T follicular helper cell (primary cell): ENCODE data around the gene PSMB7.

Source experiments
- DNase-seq: peaks from one replicate; pipeline ENCODE4 v3.0.0-alpha.2; 2020; ENCODE audit warnings: low read depth
- total RNA-seq, 2 experiments: gene quantifications; one replicate each; lab custom pipeline; 2026; lab: John Stamatoyannopoulos, UW

The PSMB7 gene
- 63.2 to 141 reads per million in 2 experiments for total RNA-seq

DNA sequence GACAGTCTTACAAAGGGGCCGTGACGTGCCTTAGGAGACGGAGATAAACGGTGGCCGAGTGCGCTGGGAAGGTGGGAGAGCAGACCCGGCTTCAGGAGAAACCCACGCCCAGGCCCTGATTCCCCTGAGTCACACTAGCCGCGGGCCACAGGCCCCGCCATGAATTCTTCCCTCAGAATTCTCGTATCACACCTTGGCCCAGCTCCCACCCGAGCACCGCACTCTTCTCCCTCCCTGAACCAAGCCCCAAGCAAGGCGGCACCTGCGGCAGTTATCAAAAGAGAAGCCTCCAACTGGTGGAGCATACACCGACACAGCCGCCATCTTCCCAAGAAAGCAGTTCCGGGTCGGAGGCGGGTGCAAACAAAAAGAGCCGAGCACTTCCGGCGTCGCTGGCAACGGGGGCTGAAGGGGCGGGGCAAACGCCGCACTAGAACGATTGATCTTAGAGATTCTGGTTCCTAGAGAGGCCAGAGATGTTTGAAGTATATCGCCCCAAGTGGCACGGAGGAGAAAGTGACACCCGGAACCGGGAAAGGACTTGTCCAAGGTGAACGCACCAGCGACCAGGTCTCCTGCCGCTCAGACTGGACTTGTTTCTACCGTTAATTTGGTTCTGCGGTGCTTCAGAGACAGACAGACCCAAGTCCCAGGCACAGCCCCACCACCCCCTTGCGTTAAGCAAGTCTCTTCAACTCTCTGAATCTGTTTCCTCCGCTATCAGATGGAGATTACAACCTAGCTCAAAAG lies at the start of gene PSMB7:
TSS of gene PSMB7 (minus strand) at position 341 of the 750 bp plus-strand sequence. CDS start at position 324, 17 bp downstream.
- DNase-seq = peak; percentile 96

DNA sequence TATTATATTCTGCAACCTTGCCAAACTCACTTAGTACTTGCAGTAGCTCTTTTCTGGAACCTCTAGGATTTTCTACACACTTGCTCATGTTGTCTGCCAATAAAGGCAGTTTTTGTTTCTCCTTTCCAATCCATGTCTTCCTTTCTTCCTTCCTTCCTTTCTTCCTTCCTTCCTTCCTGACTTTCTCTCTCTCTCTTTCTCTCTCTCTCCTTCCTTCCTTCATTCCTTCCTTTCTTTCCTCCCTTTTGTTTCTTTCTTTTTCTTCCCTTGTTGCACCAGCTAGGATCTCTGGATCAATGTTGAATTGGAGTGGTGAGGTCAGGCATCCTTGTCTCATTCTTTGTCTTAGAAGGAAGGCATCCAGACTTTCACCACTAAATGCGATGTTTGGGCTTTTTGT lies 47.5 kb upstream of the PSMB7 start:
- no peak for DNase-seq

DNA sequence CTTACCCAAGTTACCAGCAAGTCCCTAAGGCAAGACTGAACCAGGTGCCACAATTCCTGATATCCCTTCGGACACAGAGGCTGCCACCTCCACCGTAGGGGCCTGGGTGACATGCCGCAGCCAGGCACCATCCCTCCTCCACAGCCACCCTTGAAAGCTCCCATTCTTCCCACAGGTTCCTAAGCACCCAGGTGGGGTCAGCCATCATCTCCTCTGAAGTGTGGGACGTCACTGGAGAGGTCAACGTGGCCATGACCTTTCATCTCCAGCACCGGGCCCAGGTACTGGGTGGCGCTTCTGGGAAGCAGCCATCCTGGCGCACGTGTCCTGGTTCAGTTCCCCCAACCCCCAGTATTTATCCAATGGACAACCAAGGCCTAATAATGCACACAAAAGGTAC lies 43.2 kb upstream of the PSMB7 start:
- no peak for DNase-seq

DNA sequence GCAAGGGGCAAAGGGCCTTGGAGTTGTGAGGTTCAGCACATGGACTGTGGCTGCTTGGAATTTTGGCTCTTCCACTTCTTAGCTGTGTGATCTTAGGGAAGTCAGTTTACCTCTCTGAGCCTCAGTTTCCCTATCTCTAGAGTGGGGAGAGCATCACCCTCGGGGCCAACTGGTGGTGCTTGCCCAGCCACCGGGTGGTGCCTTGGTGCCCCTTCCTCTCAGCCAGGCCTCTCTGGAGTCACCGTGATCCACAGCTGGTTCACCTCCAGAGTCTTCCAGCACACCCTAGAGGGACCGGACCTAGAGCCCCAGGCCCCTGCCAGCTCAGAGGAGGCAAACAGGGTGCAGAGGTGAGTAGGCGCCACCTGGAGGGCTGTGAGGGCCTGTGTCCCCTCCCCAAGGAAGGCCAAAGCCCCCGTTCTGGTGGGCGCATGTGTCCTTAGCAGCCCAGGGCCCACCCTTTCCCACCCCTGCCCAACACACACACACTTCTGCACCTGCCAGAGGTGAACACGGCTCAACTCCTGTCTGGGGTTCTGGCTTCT lies 42.7 kb upstream of the PSMB7 start:
- DNase-seq = no peak

DNA sequence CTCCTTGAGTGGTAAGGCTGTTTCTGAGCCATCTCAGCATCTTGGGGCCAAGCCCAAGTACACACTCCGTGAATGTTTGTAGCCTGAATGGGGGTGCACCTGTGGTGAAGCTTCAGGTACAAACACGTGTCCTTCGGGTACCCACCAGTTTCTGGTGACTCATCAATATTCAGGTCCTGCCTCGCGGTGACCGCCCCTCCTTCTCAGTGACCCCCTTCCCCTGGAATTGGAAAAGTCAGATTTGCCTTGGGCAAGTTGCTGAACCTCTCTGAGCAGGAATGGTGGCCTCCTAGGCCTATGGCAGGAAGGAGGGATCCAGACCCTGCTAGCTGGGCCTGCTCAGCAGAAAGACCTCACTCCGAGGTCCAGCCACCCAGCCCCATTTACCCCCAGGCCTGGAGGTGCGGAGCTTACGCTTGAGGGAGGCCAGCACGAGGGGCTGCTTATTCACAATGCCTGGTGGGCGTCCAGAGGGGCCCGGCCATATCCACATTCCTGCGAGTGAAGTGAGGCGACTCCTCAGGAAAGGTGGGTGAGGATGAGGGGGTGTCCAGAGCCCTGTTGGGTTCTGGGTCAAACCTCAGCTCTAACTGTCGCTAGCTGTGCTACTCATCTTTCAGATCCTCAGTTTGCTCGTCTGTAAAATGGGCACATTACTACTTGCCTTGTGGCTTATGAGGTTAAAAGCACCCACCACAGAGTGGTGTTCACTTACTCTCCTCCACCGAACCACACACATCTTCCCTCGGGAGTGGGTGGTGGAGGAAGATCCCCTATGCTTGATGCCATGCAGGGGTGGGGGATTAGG lies 42.0 kb upstream of the PSMB7 start:
- no peak for DNase-seq

DNA sequence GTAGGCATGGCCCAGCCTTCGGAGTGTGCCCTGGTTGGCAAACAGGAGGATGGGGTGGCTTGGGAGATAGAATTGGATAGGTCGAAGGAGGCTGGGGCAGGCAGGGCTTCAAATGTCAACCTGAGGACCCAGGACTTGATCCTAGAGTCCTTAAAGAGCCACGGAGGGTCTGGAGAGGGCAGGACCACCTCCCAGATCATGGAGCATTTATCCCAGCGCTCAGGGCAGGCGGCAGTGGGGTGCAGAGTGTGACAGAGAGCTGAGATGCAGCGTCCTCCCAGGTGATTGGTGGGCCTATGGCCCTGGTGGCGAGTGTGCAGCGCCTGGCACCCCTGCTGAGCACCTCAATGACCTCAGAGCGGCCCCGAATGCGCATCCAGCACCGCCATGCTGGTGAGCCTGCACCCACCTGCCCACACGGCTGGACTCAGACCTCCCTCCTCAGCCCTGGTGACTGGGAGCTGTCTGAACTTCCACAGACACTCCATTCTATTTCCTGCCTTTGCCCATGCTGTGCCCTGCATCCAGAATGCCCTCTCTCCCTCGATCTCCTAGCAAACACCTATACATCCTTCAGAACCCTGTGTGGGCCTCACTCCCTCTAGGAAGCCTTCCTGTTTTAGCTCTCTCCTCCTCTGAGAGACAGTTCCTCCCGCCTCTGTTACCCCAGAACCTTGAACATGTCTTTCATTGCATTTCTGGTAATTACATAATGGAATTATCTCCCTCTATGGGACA lies 41.3 kb upstream of the PSMB7 start:
- no peak for DNase-seq

DNA sequence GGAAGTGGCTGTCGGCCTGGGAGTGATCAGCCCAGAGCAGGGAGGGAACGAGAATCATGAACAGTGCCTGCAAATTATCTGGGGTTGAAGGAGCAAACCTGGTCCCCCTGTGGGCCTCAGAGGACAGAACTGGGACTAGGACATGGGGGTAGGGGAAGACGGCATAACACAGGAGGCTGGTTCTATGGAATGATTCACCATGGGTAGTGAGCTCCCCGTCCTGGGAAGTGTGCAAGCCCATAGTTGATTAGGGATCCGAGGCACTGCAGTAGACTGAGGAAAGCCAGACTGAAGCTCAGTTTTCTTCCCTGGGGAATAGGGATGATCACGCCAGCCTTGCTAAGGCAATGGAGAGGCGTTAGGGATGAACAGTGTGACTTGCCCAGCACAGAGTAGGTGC lies 40.6 kb upstream of the PSMB7 start:
- no peak for DNase-seq

DNA sequence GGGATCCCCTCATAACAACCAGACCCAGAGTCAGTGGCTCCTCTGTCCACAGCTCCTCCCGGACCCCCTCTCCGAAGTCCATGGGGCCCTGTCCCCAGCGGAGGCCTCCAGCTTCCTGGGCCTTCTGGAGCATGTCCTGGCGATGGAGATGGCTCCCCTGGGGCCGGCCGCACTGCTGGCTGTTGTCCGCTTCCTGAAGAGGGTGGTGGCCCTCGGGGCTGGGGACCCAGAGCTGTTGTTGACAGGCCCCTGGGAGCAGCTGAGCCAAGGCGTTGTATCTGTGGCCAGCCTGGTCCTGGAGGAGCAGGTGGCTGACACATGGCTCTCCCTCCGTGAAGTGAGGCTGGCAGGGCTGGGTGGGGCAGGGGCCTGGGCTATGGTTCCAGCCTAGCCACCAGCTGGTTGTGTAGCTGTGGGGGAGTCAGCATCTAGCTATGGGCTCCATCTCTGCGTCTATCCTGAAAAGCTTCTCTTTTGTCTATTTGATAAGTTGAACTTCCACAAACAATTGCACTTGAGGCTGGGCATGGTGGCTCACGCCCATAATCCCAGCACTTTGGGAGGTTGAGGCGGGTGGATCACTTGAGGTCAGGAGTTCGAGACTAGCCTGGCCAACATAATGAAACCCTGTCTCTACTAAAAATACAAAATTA lies 39.7 kb upstream of the PSMB7 start:
- DNase-seq = no peak

DNA sequence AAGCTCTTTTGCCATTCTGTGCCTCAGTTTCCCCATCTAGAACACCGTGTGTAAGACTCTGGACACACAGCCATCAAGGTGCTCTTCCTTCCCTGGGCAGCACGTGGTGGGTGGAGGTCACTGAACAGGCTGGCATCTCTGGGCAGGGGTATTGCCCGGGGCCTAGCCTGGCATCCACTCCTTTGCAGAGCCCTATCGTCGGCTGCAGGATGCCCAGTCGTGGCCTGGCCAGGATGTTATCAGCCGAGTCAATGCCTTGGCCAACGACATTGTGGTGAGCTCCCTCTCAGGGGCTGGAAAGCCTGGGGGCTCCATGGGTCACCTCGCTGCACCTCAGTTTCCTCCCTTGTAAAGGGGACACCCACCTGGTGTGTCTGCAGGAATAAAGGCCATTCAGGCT lies 39.1 kb upstream of the PSMB7 start:
- DNase-seq = no peak

DNA sequence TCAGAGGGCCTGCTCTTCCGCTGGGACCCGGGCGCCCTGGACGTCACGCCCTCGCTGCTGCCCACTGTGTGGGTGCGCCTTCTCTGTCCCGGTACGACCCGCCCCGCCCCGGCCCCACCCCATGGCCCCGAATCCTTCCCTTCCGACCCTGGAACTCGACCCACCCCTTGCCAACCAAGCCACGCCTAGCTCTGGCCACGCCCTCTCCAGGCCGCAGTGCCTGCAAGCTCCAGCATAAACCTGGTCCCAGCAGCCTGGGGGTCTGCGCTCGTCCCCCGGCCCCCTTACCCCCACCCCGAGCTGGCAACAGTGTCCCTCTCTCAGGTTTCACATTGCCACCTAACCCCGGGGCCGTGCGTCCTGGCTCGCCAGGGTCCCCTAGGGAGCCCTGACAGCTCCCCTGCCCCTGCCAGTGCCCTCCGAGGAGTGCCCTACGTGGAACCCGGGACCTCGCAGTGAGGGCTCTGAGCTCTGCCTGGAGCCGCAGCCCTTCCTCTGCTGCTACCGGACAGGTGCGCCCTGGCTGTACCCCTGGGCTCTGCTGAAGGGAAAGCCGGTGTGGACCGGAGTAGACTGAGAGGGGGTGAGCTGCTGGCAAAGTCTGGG lies 38.4 kb upstream of the PSMB7 start:
- no peak for DNase-seq

DNA sequence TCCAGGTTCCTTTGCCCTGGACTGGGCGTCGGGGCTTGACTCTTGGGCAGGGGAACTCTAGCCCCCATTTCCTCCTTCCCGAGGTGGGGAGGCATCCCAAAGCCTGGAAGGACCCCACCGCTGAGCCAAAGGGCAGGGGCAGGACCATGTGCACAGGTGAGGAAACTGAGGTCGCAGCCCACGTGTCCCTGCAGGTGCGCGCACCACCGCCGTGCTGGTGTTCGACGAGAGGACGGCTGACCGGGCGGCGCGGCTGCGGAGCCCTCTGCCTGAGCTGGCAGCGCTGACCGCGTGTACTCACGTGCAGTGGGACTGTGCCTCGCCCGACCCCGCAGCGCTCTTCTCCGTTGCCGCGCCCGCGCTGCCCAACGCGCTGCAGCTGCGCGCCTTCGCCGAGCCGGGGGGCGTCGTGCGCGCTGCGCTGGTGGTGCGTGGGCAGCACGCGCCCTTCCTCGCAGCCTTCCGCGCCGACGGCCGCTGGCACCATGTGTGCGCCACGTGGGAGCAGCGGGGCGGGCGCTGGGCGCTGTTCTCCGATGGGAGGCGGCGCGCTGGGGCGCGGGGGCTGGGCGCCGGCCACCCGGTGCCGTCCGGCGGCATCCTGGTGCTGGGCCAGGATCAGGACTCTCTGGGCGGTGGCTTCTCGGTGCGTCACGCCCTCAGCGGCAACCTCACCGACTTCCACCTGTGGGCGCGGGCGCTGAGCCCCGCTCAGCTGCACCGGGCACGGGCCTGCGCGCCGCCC lies 37.8 kb upstream of the PSMB7 start:
- no peak for DNase-seq

DNA sequence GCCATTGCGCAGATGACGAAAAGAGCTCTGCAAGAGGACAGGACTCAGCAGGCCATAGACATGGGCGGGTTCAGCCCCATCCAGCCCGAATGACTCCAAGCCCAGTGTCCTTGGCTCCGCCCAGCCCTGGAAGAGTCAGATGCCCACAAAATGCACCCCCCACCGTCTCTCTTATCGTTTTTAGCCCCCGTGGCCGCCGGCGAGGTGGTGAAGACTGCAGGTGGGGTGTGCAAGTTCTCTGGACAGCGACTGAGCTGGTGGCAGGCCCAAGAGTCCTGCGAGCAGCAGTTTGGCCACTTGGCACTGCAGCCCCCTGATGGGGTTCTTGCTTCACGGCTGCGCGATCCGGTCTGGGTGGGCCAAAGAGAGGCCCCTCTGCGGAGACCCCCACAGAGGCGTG lies 37.1 kb upstream of the PSMB7 start:
- no peak for DNase-seq

DNA sequence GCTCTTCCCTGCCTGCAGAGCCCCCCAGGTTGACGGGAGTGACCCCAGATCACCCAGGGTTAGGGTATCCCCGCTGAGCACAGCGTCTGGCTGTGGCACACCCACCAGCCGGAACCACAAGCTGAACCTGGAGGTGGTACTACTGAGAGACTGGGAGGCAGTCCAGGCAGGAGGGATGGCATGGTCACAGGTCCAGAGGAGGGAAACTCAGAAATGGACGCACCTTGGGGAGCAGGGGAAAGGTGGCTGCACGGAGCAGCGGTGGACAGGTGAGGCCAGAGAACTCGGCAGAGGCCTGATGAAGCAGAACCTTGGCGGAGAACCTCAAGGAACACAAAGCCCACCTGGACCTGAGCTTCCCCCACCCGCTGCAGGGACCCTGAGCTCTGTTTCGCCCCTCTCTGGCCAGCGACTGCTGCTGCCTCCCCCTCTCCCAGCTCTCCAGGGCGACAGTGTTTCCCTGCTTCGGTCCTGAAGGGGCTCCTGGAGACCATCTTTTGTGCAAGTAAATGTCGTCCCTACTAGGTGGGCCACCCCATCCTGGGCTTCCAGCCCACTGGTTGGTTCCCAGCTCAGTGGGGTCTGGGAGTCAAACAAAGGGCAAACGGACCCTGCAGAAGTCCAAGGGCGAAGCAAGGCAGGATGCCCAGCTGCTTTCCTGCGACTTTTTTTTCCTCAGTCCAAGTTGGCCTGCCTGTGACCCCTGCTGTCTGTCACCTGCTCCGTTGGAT lies 35.9 kb upstream of the PSMB7 start:
- no peak for DNase-seq

DNA sequence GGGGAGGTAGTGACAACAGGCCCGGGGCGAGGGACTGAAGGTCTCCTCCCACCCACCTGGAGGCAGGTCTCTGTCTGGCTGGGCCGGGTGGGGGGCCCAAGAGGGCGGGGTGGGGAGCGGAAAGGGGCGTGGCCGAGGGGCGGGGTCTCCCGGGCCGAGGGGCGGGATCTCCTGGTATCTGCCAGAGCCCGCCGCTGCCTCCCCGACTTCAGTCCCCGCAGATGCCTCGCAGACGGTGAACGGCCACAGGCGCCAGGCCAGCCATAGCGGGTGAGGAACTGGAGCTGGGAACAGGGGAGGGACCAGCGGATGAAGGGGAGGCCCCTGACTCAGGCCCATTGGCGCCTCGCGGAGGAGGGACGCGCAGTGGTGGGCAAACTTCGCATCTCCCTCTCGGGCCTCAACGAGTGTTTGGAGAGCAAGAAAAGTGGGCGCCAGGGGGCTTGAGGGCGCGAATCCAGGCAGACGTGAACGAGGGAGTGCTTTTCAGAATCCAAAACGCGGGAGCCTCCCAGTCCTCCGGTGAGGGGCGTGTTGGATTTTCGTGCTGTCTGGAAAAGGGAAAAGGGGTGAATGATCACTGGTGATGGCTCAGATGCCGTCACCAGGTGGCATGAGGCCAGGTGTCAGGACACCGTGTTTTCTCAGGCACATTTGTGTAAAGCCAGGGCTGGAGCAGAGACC lies 35.1 kb upstream of the PSMB7 start, which contains the start of gene ADGRD2:
TSS of gene ADGRD2 (plus strand) at position 211 of the 684 bp plus-strand sequence. CDS start 1,216 bp downstream, outside the sequence.
- DNase-seq = no peak

DNA sequence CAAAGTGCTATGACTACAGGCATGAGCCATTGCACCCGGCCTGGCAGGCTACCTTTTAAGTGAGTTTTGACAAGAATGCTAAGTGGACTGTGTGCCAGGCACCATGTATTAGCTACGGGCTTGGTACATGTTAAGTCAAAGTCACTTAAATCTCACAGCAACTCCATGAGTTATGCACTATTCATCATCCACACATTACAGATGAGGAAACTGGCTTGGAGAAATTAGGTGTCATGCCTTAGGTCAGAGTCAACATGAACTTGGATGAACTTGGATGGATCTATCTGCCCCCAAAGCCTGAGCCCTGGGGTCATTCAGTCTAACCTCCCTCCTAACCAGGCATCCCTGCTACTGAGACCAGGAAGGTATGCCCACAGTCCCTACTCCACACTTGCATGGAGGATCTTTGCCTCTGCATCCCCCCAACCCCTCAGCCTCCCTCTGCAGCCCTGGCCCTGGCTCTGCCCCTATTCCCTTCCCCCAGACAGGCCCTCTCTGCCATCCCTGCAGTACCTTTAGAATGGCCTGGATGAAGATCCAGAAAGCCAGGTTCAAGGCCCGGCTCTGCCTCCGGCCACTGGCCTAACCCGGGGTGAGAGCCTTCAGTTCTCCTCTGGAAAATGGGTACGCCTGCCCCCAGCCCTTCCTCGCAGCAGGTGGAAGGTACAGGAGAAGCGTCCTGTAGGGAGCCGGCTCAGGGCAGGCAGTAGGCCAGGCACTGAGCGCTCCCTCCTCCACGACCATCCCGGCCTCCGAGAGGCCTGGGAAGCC lies 34.3 kb upstream of the PSMB7 start:
- no peak for DNase-seq

DNA sequence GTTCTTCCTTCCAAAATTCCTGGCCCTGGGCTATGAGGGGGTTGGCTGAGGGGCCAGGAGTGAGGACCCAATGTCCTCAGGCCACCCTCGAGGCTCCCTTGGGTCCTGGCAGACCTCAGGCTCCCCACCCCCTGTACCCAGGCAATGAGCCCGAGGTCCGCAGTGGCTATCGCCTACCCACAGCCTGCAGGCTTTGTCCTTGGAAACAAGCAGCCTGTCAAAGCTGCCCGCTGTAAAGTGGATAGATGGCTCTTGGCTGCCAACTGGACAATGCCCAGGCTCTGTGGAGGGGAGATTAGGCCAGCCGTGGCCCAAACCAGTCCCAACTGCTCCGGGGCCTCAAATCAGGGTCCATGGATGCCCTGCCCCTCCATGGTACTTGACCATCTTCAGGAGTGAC lies 32.8 kb upstream of the PSMB7 start:
- DNase-seq = no peak

DNA sequence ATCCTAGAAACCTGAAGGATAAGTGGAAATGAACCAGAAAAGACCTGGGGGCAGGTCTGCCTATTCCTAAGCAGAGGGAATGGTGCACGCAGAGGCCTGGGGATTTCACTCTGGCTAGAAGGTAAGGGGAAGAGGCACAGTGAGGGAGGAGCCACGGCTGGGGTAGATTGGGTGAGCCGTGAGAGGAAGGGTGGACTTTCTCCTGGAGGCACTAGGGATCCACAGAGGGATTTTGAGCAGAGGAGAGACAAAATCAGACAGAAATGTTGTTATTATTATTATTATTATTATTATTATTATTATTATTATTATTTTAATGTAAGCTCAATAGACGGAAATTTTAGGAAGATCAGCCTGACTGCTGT lies 32.0 kb upstream of the PSMB7 start:
- DNase-seq = no peak

DNA sequence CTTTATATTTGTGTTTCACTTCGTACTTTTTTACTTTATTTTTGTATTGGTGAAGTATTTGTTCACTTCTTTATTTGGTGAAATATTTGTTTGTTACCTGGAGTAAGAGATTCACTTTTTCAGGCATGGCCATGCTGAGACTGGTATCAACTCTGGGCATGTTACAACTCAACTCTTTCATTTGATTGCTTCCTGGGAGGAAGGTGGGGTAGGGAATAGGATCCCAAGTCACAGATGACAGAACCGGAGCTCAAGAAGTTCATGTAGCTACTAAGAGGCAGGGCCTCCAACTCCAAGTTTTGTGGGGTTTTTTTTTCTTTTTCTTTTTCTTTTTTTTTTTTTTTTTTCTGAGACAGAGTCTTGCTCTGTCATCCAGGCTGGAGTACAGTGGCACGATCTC lies 28.9 kb upstream of the PSMB7 start:
- no peak for DNase-seq

DNA sequence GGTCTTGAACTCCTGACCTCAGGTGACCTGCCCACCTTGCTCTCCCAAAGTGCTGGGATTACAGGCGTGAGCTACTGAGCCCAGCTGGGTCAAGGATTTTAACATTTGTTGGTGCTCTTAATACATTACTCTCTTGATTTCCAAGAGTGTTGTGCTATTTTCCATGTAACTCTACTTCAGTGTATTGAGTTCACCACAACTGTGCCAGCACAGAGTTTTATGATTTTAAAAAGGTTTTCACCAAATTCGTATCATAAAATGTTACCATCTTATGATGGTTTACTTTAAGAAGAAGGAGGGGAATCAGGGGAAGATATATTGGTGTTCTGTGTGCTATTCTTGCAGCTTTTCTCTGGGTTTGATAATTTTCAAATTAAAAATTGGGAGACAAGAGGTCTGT lies 28.4 kb upstream of the PSMB7 start:
- DNase-seq = no peak
